Peyer's patch (tissue), 4 donors: ENCODE measurements around the gene ANXA1. TPM values are rescaled to one million over a fixed set of nuclear protein-coding genes. Genes with fewer than 3 reads are reported as not detected.

ENCODE experiments used
- DNase-seq, 3 donors: peaks; one replicate each; pipeline ENCODE4 v3.0.0-alpha.2; 2017 to 2019
- H3K27ac ChIP-seq, 4 donors: fragments of 200-600 bp; sonication (generic); one replicate each; pipeline ENCODE4 v1.5.1; 2016 to 2019
- H3K27me3 ChIP-seq, 2 donors: fragments of 200-600 bp; sonication (generic); one replicate each; pipeline ENCODE4 v1.5.1; 2019
- H3K36me3 ChIP-seq, 3 donors: fragments of 200-600 bp; sonication (generic); one replicate each; pipeline ENCODE4 v1.5.1; 2016 to 2019
- H3K4me1 ChIP-seq, 4 donors: fragments of 200-600 bp; sonication (generic); one replicate each; pipeline ENCODE4 v1.5.1; 2016 to 2019
- H3K4me3 ChIP-seq, 4 donors: fragments of 200-600 bp; sonication (generic); 1 replicate in 3 of 4; 2 replicates in 1 of 4; pipeline ENCODE4 v1.5.1; 2016 to 2019; ENCODE audit warnings: mild to moderate bottlenecking in 1 of 4
- H3K9me3 ChIP-seq, 4 donors: fragments of 200-600 bp; sonication (generic); one replicate each; pipeline ENCODE4 v1.5.1; 2016 to 2019; ENCODE audit warnings: mild to moderate bottlenecking in 1 of 4
- POLR2A ChIP-seq, 2 donors: fragments of 450-650 bp; IDR thresholded peaks; one replicate each; pipeline ENCODE4 v1.5.1; 2017; ENCODE audit warnings: antibody characterized with exemption in 2 of 2, mild to moderate bottlenecking in 2 of 2, moderate library complexity in 2 of 2
- total RNA-seq, 4 donors: library from RNA; depleted of rRNA; stranded (reverse); fragments of >200 nt; gene quantifications; one replicate each; pipeline ENCODE4 v1.1.0, GENCODE V29; 2016
- TF ChIP-seq, protein P1 (sequence below), 6 experiments: fragments of 450-650 bp in 4 of 6; fragments of 200-600 bp in 2 of 6; sonication (generic) in 1 of 6; IDR thresholded peaks; one replicate each; pipeline ENCODE4 v1.5.1; 2017 to 2019; ENCODE audit warnings: antibody characterized with exemption in 6 of 6, mild to moderate bottlenecking in 3 of 6, moderate library complexity in 1 of 6

ANXA1 gene
- total RNA-seq, 4 donors from 2014 or later = 13.5 to 223 (median 40.3) TPM

DNA sequence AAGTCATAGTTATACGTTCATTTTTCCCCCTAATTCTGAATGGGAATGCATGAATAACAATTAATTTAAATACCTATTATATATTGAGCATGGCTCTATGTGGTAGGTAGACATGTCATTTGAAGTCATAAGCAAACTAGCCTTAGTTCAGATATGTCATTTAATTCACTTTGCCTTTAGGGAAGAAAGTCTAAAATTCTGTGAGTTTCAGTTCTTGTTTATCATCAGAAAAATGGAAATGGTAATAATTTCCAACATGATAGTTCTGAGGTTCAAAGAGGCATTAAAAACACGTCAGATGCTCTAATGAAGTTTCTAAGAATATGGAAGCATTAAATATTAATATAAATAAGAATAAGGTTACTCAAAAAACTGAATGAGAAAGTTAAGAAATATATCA is 13.1 kb upstream of the ANXA1 start:
- no peaks in the 10 kb centered on the region for H3K9me3 ChIP-seq
- DNase-seq = no peak
- no peak for TF ChIP-seq POLR2A (IDR thresholded peaks at IDR 0.05)
- TF ChIP-seq, protein P1, sequence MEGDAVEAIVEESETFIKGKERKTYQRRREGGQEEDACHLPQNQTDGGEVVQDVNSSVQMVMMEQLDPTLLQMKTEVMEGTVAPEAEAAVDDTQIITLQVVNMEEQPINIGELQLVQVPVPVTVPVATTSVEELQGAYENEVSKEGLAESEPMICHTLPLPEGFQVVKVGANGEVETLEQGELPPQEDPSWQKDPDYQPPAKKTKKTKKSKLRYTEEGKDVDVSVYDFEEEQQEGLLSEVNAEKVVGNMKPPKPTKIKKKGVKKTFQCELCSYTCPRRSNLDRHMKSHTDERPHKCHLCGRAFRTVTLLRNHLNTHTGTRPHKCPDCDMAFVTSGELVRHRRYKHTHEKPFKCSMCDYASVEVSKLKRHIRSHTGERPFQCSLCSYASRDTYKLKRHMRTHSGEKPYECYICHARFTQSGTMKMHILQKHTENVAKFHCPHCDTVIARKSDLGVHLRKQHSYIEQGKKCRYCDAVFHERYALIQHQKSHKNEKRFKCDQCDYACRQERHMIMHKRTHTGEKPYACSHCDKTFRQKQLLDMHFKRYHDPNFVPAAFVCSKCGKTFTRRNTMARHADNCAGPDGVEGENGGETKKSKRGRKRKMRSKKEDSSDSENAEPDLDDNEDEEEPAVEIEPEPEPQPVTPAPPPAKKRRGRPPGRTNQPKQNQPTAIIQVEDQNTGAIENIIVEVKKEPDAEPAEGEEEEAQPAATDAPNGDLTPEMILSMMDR (IDR thresholded peaks at IDR 0.05) = no peak
- no peak overlapping the region for H3K27ac ChIP-seq
- H3K4me3 ChIP-seq = no peak overlapping the region
- H3K36me3 ChIP-seq = no peaks in the 10 kb centered on the region
- no peaks in the 10 kb centered on the region for H3K4me1 ChIP-seq
- no peaks in the 10 kb centered on the region for H3K27me3 ChIP-seq

DNA sequence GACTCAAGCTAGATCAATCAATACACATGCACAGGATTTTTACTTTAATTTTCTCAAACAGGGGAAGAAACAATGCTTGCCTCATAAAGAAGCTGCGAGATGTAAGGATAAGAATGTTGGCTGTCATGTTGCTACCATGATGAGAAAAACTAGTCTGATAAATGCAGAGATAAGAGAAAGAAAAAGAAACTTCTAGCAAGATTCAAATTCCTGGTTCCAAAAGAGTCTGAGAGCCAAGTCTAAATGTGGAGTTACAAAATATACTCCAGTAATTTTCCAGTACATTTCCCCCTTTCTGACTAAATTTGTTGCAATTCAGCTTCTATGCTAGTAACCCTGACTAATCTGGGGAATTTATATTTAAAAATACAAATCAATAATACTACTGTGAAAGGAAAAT is 10.4 kb upstream of the ANXA1 start:
- Histone ChIP-seq H3K36me3 (no peaks in the 10 kb centered on the region), H3K9me3 (no peaks in the 10 kb centered on the region), H3K27ac (no peak overlapping the region), H3K27me3 (no peaks in the 10 kb centered on the region), H3K4me3 (no peak overlapping the region), H3K4me1 (no peaks in the 10 kb centered on the region)
- DNase-seq = no peak
- TF ChIP-seq, protein P1 (IDR thresholded peaks at IDR 0.05) = no peak
- TF ChIP-seq POLR2A (IDR thresholded peaks at IDR 0.05) = no peak

DNA sequence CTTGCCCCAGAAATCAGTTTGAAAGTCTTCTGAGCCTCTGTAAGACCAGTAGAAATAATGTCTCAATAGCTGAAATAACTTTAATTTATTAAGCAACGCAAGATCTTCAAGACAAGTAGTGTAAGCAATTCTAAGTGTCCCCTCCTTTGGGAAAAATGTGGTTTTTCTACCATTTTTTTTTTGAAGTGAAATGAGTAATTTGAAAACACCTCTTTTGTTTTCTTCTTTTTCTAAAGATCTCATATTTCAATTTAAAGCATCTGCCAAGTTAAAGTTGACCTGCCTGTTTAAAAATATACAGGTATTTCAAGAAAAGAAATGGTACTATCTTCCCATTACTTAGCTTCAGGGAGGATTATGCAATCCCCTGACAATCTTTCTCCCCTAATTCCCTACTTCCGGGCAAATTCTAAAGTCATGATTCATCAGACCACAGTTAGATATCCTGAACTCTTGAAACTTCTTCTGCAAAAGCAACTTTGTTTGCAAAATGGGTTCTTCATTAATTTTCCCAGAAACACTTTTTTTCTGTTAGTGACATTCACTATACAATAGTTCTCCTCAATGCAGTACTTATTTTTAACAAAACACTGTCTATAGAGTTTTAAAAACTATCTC is 7.8 kb upstream of the ANXA1 start:
- no peak overlapping the region for H3K4me3 ChIP-seq
- DNase-seq = no peak

DNA sequence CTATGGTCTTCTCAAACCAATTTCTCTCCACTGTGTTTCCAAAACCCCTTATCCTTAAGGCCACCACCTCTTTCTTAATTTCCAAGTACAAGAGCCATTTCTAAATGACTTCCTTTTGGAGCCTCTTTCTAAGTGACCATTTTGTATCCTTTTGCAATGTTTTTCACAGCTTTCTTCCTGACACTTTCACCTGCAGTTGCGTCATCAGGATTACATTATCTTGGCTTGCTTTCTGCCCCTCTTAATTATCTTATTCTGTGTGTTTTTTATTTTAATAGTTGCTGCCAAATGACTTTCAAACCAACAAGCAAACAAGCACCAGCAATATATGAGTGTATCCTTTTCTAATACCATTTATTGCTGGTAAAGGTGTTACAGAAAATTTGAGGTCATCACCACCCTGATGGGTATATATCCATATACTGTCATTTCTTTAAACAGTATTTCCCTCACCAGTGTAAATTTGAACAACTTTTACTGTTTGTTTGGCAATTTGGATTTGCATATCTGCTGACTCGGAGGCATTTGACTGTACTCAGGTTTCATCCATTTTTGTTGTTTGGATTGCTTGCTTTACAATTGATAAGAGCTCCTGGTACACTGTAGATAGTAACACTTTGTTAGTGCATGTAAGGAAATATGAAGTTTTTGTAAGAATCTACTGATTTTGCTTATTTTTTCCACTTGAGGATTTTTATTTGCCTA is 5.4 kb upstream of the ANXA1 start:
- peaks cover 0 to 13% (median 5%) of the 10 kb centered on the region in 4 donors for H3K4me1 ChIP-seq

More for the DNA sequence above, 7.8 kb upstream of the ANXA1 start:
- H3K36me3 ChIP-seq = no peaks in the 10 kb centered on the region
- H3K9me3 ChIP-seq = no peaks in the 10 kb centered on the region
- H3K27me3 ChIP-seq = no peaks in the 10 kb centered on the region
- H3K27ac ChIP-seq = peak overlapping the region in 1 of 4 donors; percentile 32
- TF ChIP-seq POLR2A (IDR thresholded peaks at IDR 0.05) = no peak
- TF ChIP-seq, protein P1 (IDR thresholded peaks at IDR 0.05) = no peak
- H3K4me1 ChIP-seq = peaks cover 0 to 2% (median under 1%) of the 10 kb centered on the region in 4 donors

DNA sequence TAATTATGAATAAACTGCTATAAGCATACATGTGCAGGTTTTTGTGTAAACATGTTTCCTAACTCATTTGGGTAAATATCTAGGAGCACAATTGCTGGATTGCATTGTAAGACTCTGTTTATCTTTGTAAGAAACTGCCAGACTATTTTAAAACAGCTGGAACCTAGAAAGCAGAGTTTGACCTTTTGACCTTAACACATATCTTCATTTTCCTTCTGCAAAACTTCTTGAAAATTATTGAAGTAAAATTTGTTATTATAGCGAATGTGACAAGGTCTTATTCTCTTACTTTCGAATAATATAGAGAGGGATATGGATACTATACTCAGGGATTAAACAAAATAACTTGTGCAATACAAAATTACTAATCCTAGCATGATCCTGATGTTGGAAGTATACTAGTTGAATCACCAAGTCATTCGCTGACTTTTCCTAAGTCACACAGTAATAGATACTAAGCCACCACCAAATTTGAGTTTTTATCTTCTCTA is 3.2 kb upstream of the ANXA1 start:
- Histone ChIP-seq H3K27ac (peak overlapping the region in 3 of 4 donors; percentile 37 to 81 (median 64)), H3K9me3 (no peaks in the 10 kb centered on the region), H3K4me1 (peaks cover 0 to 13% (median 5%) of the 10 kb centered on the region in 4 donors), H3K4me3 (no peak overlapping the region), H3K36me3 (no peaks in the 10 kb centered on the region), H3K27me3 (no peaks in the 10 kb centered on the region)
- TF ChIP-seq, protein P1 (IDR thresholded peaks at IDR 0.05) = no peak
- no peak for TF ChIP-seq POLR2A (IDR thresholded peaks at IDR 0.05)
- no peak for DNase-seq

More for the DNA sequence above, 5.4 kb upstream of the ANXA1 start:
- no peak for DNase-seq
- Histone ChIP-seq H3K27ac (no peak overlapping the region), H3K27me3 (no peaks in the 10 kb centered on the region), H3K36me3 (no peaks in the 10 kb centered on the region), H3K4me3 (no peak overlapping the region), H3K9me3 (no peaks in the 10 kb centered on the region)
- TF ChIP-seq, protein P1 (IDR thresholded peaks at IDR 0.05) = no peak
- TF ChIP-seq POLR2A (IDR thresholded peaks at IDR 0.05) = no peak
